Activated gamma-delta T cell treated with Interleukin-2 at 50 U/mL for 16 hours (primary cell): ENCODE data around the gene CNTLN.
"Not testable (repeated sequence)": the region's sequence is repeated elsewhere in the genome, so short reads cannot be mapped to it uniquely, and the experiment has no call there.

ENCODE experiments used
- DNase-seq: peaks from one replicate; pipeline ENCODE4 v3.0.0-alpha.2; 2020

Gene CNTLN

GRCh38 chr9:17433526-17433925 is 298.7 kb downstream of the CNTLN start:
- DNase-seq, result no peak

GRCh38 chr9:17436854-17437253 is 302.0 kb downstream of the CNTLN start:
- no peak for DNase-seq

GRCh38 chr9:17437813-17438212 is 303.0 kb downstream of the CNTLN start:
- no peak for DNase-seq

- DNase-seq, result not testable (repeated sequence)
Observed at GRCh38 chr9:17445126-17445525, 310.3 kb downstream of the CNTLN start.

GRCh38 chr9:17453751-17454150 is 318.9 kb downstream of the CNTLN start:
- DNase-seq, result no peak

- peak; percentile 5 for DNase-seq
Observed at GRCh38 chr9:17462869-17463464, 328.1 kb downstream of the CNTLN start.

- DNase-seq, result no peak
Observed at GRCh38 chr9:17470036-17470813, 335.4 kb downstream of the CNTLN start.

- no peak for DNase-seq
Observed at GRCh38 chr9:17472126-17472525, 337.3 kb downstream of the CNTLN start.

GRCh38 chr9:17476401-17476800 is 341.6 kb downstream of the CNTLN start:
- DNase-seq, result no peak

- no peak for DNase-seq
Observed at GRCh38 chr9:17477816-17478215, 343.0 kb downstream of the CNTLN start.

- no peak for DNase-seq
Observed at GRCh38 chr9:17480966-17481365, 346.1 kb downstream of the CNTLN start.

- no peak for DNase-seq
Observed at GRCh38 chr9:17481565-17481964, 346.7 kb downstream of the CNTLN start.

GRCh38 chr9:17484906-17485305 is 350.1 kb downstream of the CNTLN start:
- no peak for DNase-seq

- no peak for DNase-seq
Observed at GRCh38 chr9:17486396-17486795, 351.6 kb downstream of the CNTLN start.

GRCh38 chr9:17487467-17487866 is 352.6 kb downstream of the CNTLN start:
- no peak for DNase-seq

- no peak for DNase-seq
Observed at GRCh38 chr9:17488662-17489061, 353.8 kb downstream of the CNTLN start.

- no peak for DNase-seq
Observed at GRCh38 chr9:17490110-17490509, 355.3 kb downstream of the CNTLN start.

GRCh38 chr9:17491780-17492179 is 356.9 kb downstream of the CNTLN start:
- no peak for DNase-seq

- no peak for DNase-seq
Observed at GRCh38 chr9:17503196-17503595, 368.4 kb downstream of the CNTLN start.

GRCh38 chr9:17509151-17509550 is 374.3 kb downstream of the CNTLN start:
- DNase-seq, result no peak

- DNase-seq, result no peak
Observed at GRCh38 chr9:17509701-17510100, 374.9 kb downstream of the CNTLN start.

GRCh38 chr9:17519761-17520160 is 384.9 kb downstream of the CNTLN start:
- no peak for DNase-seq

GRCh38 chr9:17520268-17521064 is 385.6 kb downstream of the CNTLN start:
- DNase-seq, result no peak
